Measurements from ENCODE around the gene MCAT. TPM values are rescaled to one million over a fixed set of nuclear protein-coding genes. Genes with fewer than 3 reads are reported as not detected.
A peak's percentile ranks its signal among the peaks of the same experiment; 100 is the strongest.

Gene MCAT
- total and polyA plus RNA-seq, 7 experiments from 2014 or later = 7.1 to 17.9 (median 10.5) TPM

DNA sequence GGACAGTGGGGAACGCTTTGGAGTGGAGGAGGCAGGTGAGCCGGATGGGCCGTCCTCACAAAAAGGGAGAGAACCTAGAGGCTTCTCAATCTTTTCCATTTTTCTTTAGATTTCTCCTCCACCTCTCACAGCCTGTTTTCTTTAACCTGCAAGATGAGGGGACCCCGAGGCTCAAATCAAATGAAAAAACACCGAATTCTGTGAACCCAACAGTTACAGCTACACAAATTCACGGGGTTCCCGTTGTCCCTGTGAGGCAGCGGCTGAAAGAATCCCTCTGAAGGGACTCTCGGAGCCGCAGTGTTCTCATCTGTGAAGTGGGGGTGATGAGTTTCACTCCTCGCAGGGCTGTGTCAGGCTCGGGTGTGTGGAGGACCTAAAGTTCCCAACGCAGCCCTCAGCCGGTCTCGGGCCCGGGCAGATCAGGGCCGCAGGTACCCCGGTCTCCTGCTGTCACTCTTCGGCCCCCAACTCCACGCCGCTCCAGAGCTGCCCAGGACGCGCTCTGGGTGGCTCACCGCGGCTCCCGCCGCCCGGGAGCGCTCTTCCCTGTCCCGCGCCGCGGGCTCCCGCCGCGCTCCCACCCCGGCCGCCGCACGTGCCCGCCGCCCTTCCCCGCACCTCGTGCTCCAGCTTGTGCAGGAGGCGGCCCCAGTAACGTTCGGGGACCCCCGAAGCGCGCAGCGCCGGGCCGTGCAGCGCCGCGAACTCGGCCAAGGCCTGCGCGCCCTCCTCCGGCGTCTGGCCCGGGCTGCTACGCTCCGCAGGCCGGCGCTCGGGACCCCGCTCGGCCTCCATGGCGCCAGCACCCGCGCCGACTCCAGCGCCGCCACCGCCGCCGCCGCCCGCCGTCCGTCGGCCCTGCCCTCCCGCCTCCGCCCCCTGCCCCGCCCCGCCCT lies 43.3 kb upstream of the MCAT start, which contains the start of gene TTLL12:
Gene TTLL12, minus strand, starts transcription at position 863 of the 899 bp plus-strand sequence. Its CDS starts 65 bp downstream, at position 798.
- peak within 1 kb of the TSS; percentile 65 for H3K4me3 ChIP-seq (ENCODE audit: low read length)
- peak; percentile 53 to 76 (median 62) for DNase-seq
- Mint-ChIP-seq H3K27ac (peak within 1 kb of the TSS; percentile 94 to 99 (median 98)), H3K4me1 (peaks cover 5 to 36% (median 24%) of the 10 kb centered on the region in 7 donors), H3K9me3 (peaks cover 0 to 7% (median 2%) of the 10 kb centered on the region in 11 donors), H3K27me3 (peaks cover 0 to 10% (median 0%) of the 10 kb centered on the region in 5 donors), H3K4me3 (peak within 1 kb of the TSS; percentile 75 to 89 (median 86)), H3K36me3 (peaks cover 0 to 12% (median 0%) of the 10 kb centered on the region in 5 donors)
- no peaks in the 10 kb centered on the region for H3K9me3 ChIP-seq (ENCODE audit: control insufficient read depth in 2 of 3, low read length in 3 of 3)
- intact Hi-C loops (cut with micrococcal nuclease) = loop anchor here (1.0 to 10.0 kb wide), 12 partner anchors 34 to 626 kb away; partner anchors contain the start of genes ARFGAP3 (in 2 of the 2), MCAT (in 2 of the 2), EFCAB6 (in 1 of the 2) and PACSIN2 (in 1 of the 2)
- ChIA-PET CTCF (interaction anchor here (1.7 kb wide), 1 partner anchor 43 kb away, joined by 5 read pairs; no protein-coding TSS in a partner anchor), POLR2A (interaction anchor here (1.2 to 2.2 kb wide), 4 partner anchors 24 to 328 kb away, joined by 5 to 18 read pairs (median 11); partner anchors contain the start of genes MCAT and TSPO)
- peak; percentile 60 for ATAC-seq
- no peaks in the 10 kb centered on the region for H3K27me3 ChIP-seq (ENCODE audit: control insufficient read depth in 2 of 2, insufficient read depth in 2 of 2, low read length in 2 of 2)
- peaks cover 0 to 6% (median 0%) of the 10 kb centered on the region in 3 experiments for H3K36me3 ChIP-seq (ENCODE audit: control insufficient read depth in 2 of 3, insufficient read depth in 3 of 3, low read length in 3 of 3)
- peaks cover 18% of the 10 kb centered on the region in 2 donors for H3K4me1 ChIP-seq (ENCODE audit: control insufficient read depth in 2 of 2, insufficient read depth in 2 of 2, low read length in 2 of 2)
- peak within 1 kb of the TSS; percentile 91 for H3K27ac ChIP-seq (ENCODE audit: low read depth, low read length)

DNA sequence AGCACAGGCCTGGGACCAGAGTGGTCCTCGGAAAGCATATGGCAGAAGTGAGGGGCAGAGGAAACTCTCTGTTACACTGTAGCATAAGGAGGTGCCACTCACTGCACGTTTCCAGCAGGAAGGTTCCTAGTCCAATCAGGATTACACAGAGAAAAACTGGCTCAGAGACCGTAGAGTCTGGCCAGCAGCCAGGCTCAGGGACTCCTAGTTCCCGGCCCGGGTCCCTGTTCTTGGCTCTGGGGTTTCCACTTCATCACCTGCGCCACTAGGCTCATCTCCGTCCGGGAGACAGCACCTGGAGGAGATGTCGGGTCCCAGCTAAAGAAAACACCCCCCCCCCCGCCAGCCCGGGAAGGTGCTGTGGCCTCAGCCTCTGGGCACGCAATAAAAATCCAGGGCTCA lies 42.7 kb upstream of the MCAT start:
- intact Hi-C loops (cut with micrococcal nuclease) = loop anchor here (2.0 to 10.0 kb wide), 5 partner anchors 33 to 626 kb away; partner anchors contain the start of genes ARFGAP3 (in 1 of the 2) and EFCAB6 (in 1 of the 2)
- POLR2A ChIA-PET = interaction anchor here (2.2 kb wide), 1 partner anchor 34 kb away, joined by 17 read pairs; the partner anchor contains the start of gene TSPO
- ATAC-seq = no peak
- H3K9me3 ChIP-seq (ENCODE audit: control insufficient read depth in 2 of 3, low read length in 3 of 3) = no peaks in the 10 kb centered on the region
- peaks cover 0 to 8% (median 0%) of the 10 kb centered on the region in 5 donors for H3K36me3 Mint-ChIP-seq
- H3K27me3 Mint-ChIP-seq = peaks cover 0 to 4% (median 0%) of the 10 kb centered on the region in 5 donors
- H3K9me3 Mint-ChIP-seq = peaks cover 0 to 4% (median 0%) of the 10 kb centered on the region in 11 donors
- peaks cover 18% of the 10 kb centered on the region in 2 donors for H3K4me1 ChIP-seq (ENCODE audit: control insufficient read depth in 2 of 2, insufficient read depth in 2 of 2, low read length in 2 of 2)
- no peak for DNase-seq
- peak overlapping the region in 7 of 9 donors; percentile 10 to 65 (median 33) for H3K27ac Mint-ChIP-seq
- peak overlapping the region; percentile 65 for H3K4me3 ChIP-seq (ENCODE audit: low read length)
- H3K27ac ChIP-seq (ENCODE audit: low read depth, low read length) = peak overlapping the region; percentile 78
- H3K4me3 Mint-ChIP-seq = peak overlapping the region; percentile 59 to 83 (median 70)
- CTCF ChIA-PET = no interaction called here
- H3K36me3 ChIP-seq (ENCODE audit: control insufficient read depth in 2 of 3, insufficient read depth in 3 of 3, low read length in 3 of 3) = peaks cover 0 to 7% (median 0%) of the 10 kb centered on the region in 3 experiments
- peaks cover 5 to 36% (median 24%) of the 10 kb centered on the region in 7 donors for H3K4me1 Mint-ChIP-seq
- H3K27me3 ChIP-seq (ENCODE audit: control insufficient read depth in 2 of 2, insufficient read depth in 2 of 2, low read length in 2 of 2) = no peaks in the 10 kb centered on the region

DNA sequence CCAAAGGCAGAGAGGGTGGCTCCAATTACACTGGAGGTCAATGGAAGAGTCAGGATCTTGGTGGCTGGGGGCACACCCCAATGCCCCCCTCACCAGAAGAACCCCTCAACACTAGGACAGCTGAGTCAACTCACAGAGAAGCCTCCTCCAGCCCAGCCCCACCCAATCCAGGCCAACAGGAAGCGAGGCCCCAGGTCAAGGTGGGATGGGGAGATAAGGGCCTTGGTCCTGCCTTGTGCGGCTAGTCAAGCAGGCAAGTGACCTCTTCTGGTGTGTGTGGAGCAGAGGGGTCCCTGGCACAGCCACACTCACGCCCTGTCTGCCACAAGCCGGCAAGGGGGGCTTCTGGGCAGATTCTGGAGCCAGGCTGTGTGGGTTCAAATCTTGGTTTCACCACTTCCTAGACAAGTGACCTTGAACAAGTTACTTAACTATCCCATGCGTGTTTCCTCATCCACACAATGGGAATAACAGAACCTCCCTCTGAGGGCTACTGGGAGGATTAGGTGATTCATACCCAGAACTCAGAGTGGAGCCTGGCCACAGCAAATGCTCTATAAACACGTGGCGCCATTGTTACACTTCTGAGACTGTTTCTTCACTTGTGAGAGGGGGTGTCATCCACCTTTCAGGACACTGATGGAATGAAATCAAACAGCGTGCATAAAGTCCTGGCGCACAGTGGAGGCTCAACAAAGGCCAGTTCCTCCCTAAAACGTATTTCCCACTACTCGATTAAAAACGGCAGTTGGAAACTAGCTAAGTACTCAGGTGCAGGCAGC lies 40.5 kb upstream of the MCAT start:
- peaks cover 18% of the 10 kb centered on the region in 2 donors for H3K4me1 ChIP-seq (ENCODE audit: control insufficient read depth in 2 of 2, insufficient read depth in 2 of 2, low read length in 2 of 2)
- no peak overlapping the region for H3K27ac ChIP-seq (ENCODE audit: low read depth, low read length)
- H3K27me3 Mint-ChIP-seq = no peaks in the 10 kb centered on the region
- H3K36me3 Mint-ChIP-seq = peaks cover 0 to 20% (median 2%) of the 10 kb centered on the region in 5 donors
- peaks cover 5 to 30% (median 23%) of the 10 kb centered on the region in 7 donors for H3K4me1 Mint-ChIP-seq
- DNase-seq (no peak), ATAC-seq (no peak)
- peak overlapping the region in 4 of 10 donors; percentile 1 to 78 (median 51) for H3K4me3 Mint-ChIP-seq
- peak overlapping the region in 4 of 9 donors; percentile 5 to 60 (median 15) for H3K27ac Mint-ChIP-seq
- peaks cover 0 to 29% (median 3%) of the 10 kb centered on the region in 3 experiments for H3K36me3 ChIP-seq (ENCODE audit: control insufficient read depth in 2 of 3, insufficient read depth in 3 of 3, low read length in 3 of 3)
- ChIA-PET CTCF (no interaction called here), POLR2A (interaction anchor here (1.0 kb wide), 1 partner anchor 21 kb away, joined by 4 read pairs; no protein-coding TSS in a partner anchor)
- H3K9me3 ChIP-seq (ENCODE audit: control insufficient read depth in 2 of 3, low read length in 3 of 3) = no peaks in the 10 kb centered on the region
- intact Hi-C loops (cut with micrococcal nuclease) = loop anchor here in 1 of 2 donors (10.0 kb wide), 1 partner anchor 81 kb away; no protein-coding TSS in a partner anchor
- no peak overlapping the region for H3K4me3 ChIP-seq (ENCODE audit: low read length)
- H3K9me3 Mint-ChIP-seq = peaks cover 0 to 3% (median 0%) of the 10 kb centered on the region in 11 donors
- no peaks in the 10 kb centered on the region for H3K27me3 ChIP-seq (ENCODE audit: control insufficient read depth in 2 of 2, insufficient read depth in 2 of 2, low read length in 2 of 2)

DNA sequence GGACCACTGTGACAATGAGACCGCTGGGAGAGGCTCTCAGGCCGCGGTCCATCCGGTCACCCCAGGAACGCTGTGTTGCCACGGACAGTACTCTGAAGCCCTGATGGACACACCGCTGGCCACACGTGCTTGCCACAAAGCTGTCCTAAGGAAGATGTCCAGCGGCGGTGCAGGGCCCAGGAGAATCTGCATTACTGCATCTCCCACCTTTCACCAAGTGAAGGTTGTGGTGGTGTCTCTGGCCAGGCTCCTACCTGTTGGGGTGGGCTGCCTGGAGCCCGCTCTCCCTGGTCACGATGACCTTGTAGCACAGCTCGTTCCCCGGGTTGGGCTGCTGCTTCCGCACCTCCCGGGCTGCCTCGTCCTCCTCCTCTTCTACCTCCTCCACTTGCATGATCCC lies 39.5 kb upstream of the MCAT start:
- DNase-seq (no peak), ATAC-seq (no peak)

DNA sequence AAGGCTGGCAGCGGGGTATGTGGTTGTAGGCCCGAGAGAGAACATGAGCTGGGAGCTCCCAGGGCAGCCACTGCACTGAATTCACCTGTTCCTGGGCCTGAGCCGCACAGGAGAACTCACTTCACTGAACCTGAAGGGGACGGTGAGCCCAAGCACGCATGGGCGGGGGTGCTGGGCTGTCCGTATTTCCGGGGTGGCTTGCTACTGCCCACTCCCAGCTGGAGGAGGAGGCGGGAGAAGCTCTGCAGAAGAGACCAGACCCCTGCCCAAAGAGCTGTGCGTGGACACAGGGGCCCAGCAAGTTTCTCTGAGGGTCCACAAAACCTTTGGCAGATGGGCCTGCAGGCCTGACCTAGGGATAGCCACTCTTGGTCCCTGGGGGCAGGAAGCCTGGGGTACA lies 38.9 kb upstream of the MCAT start:
- H3K36me3 ChIP-seq (ENCODE audit: control insufficient read depth in 2 of 3, insufficient read depth in 3 of 3, low read length in 3 of 3) = peaks cover 0 to 35% (median 3%) of the 10 kb centered on the region in 3 experiments
- intact Hi-C loops (cut with micrococcal nuclease) = loop anchor here in 1 of 2 donors (10.0 kb wide), 1 partner anchor 83 kb away; no protein-coding TSS in a partner anchor

More for the DNA sequence above, 39.5 kb upstream of the MCAT start:
- CTCF ChIA-PET = no interaction called here
- Mint-ChIP-seq H3K4me3 (no peak overlapping the region), H3K9me3 (peaks cover 0 to 3% (median 0%) of the 10 kb centered on the region in 11 donors), H3K4me1 (peaks cover 5 to 24% (median 19%) of the 10 kb centered on the region in 7 donors), H3K27ac (peak overlapping the region in 1 of 9 donors; percentile 53), H3K27me3 (no peaks in the 10 kb centered on the region), H3K36me3 (peaks cover 0 to 22% (median 4%) of the 10 kb centered on the region in 5 donors)
- Histone ChIP-seq H3K9me3 (ENCODE audit: control insufficient read depth in 2 of 3, low read length in 3 of 3) (no peaks in the 10 kb centered on the region), H3K36me3 (ENCODE audit: control insufficient read depth in 2 of 3, insufficient read depth in 3 of 3, low read length in 3 of 3) (peaks cover 0 to 32% (median 3%) of the 10 kb centered on the region in 3 experiments), H3K4me3 (ENCODE audit: low read length) (no peak overlapping the region), H3K27ac (ENCODE audit: low read depth, low read length) (no peak overlapping the region), H3K4me1 (ENCODE audit: control insufficient read depth in 2 of 2, insufficient read depth in 2 of 2, low read length in 2 of 2) (peaks cover 11 to 13% of the 10 kb centered on the region in 2 donors), H3K27me3 (ENCODE audit: control insufficient read depth in 2 of 2, insufficient read depth in 2 of 2, low read length in 2 of 2) (no peaks in the 10 kb centered on the region)
- intact Hi-C loops (cut with micrococcal nuclease) = loop anchor here in 1 of 2 donors (10.0 kb wide), 1 partner anchor 82 kb away; no protein-coding TSS in a partner anchor
- POLR2A ChIA-PET = no interaction called here

More for the DNA sequence above, 38.9 kb upstream of the MCAT start:
- Mint-ChIP-seq H3K36me3 (peaks cover 0 to 22% (median 4%) of the 10 kb centered on the region in 5 donors), H3K4me3 (no peak overlapping the region), H3K27me3 (no peaks in the 10 kb centered on the region), H3K4me1 (peaks cover 5 to 23% (median 17%) of the 10 kb centered on the region in 7 donors), H3K9me3 (peaks cover 0 to 1% (median 0%) of the 10 kb centered on the region in 11 donors), H3K27ac (no peak overlapping the region)
- ATAC-seq = no peak
- Histone ChIP-seq H3K9me3 (ENCODE audit: control insufficient read depth in 2 of 3, low read length in 3 of 3) (no peaks in the 10 kb centered on the region), H3K4me1 (ENCODE audit: control insufficient read depth in 2 of 2, insufficient read depth in 2 of 2, low read length in 2 of 2) (peaks cover 10 to 12% of the 10 kb centered on the region in 2 donors), H3K27me3 (ENCODE audit: control insufficient read depth in 2 of 2, insufficient read depth in 2 of 2, low read length in 2 of 2) (no peaks in the 10 kb centered on the region), H3K4me3 (ENCODE audit: low read length) (no peak overlapping the region), H3K27ac (ENCODE audit: low read depth, low read length) (no peak overlapping the region)
- ChIA-PET POLR2A (no interaction called here), CTCF (interaction anchor here (0.6 kb wide), 1 partner anchor 560 kb away, joined by 3 read pairs; no protein-coding TSS in a partner anchor)
- no peak for DNase-seq

Data from naive thymus-derived CD4-positive, alpha-beta T cell (primary cell).